SK-N-SH treated with all-trans-retinoic acid at 6 μM for 48 hours (cell line): ENCODE results near the gene FBXL16.

Source experiments
- ARNTL ChIP-seq: fragments of 450-650 bp; formaldehyde crosslinking; IDR thresholded peaks from 2 replicates; pipeline ENCODE4 v1.5.0; 2020; ENCODE audit warnings: low read depth, mild to moderate bottlenecking, moderate library complexity, borderline replicate concordance
- BACH2 ChIP-seq: fragments of 250-450 bp; sonication (Bioruptor Pico); IDR thresholded peaks from 2 replicates; pipeline ENCODE4 v1.9.0; 2021; ENCODE audit warnings: mild to moderate bottlenecking, borderline replicate concordance
- ESRRG ChIP-seq: fragments of 250-450 bp; sonication (Bioruptor Pico); IDR thresholded peaks from 2 replicates; pipeline ENCODE4 v1.6.1; 2021; ENCODE audit warnings: mild to moderate bottlenecking
- ISL1 ChIP-seq: fragments of 250-450 bp; sonication (Bioruptor Pico); IDR thresholded peaks from 2 replicates; pipeline ENCODE4 v2.1.2; 2022; ENCODE audit warnings: mild to moderate bottlenecking, moderate library complexity
- RARB ChIP-seq: fragments of 250-450 bp; sonication (Bioruptor Pico); IDR thresholded peaks from 2 replicates; pipeline ENCODE4 v1.8.0; 2021; ENCODE audit warnings: mild to moderate bottlenecking, moderate library complexity
- SNAI2 ChIP-seq: fragments of 250-450 bp; sonication (Bioruptor Pico); IDR thresholded peaks from 2 replicates; pipeline ENCODE4 v1.5.0; 2020; ENCODE audit warnings: mild to moderate bottlenecking, moderate library complexity
- TOX ChIP-seq: fragments of 250-450 bp; sonication (Bioruptor Pico); IDR thresholded peaks from 2 replicates; pipeline ENCODE4 v1.8.0; 2021; ENCODE audit warnings: mild to moderate bottlenecking, moderate library complexity, borderline replicate concordance
- ZC3H10 ChIP-seq: fragments of 250-450 bp; sonication (Bioruptor Pico); IDR thresholded peaks from 2 replicates; pipeline ENCODE4 v1.5.1; 2021; ENCODE audit warnings: mild to moderate bottlenecking, moderate library complexity
- ZFP30 ChIP-seq: fragments of 450-650 bp; formaldehyde crosslinking; IDR thresholded peaks from 2 replicates; pipeline ENCODE4 v1.5.0; 2022; ENCODE audit warnings: mild to moderate bottlenecking, moderate library complexity
- ZNF70 ChIP-seq: fragments of 450-650 bp; formaldehyde crosslinking; IDR thresholded peaks from 2 replicates; pipeline ENCODE4 v1.5.0; 2020; ENCODE audit warnings: mild to moderate bottlenecking, moderate library complexity
- ZNF8 ChIP-seq: fragments of 450-650 bp; formaldehyde crosslinking; IDR thresholded peaks from 2 replicates; pipeline ENCODE4 v1.5.0; 2020; ENCODE audit warnings: mild to moderate bottlenecking, moderate library complexity
- TF ChIP-seq, protein P1 (sequence below): fragments of 250-450 bp; sonication (Bioruptor Pico); IDR thresholded peaks from 2 replicates; pipeline ENCODE4 v1.5.0; 2020; ENCODE audit warnings: mild to moderate bottlenecking, moderate library complexity
- TF ChIP-seq, protein P2 (sequence below): fragments of 250-450 bp; sonication (Bioruptor Pico); IDR thresholded peaks from 2 replicates; pipeline ENCODE4 v1.8.0; 2020; ENCODE audit warnings: mild to moderate bottlenecking, moderate library complexity, borderline replicate concordance
- TF ChIP-seq, protein P3 (sequence below): fragments of 250-450 bp; sonication (Bioruptor Pico); IDR thresholded peaks from 2 replicates; pipeline ENCODE4 v1.8.0; 2021; ENCODE audit warnings: low read depth, mild to moderate bottlenecking, moderate library complexity, borderline replicate concordance

DNA sequence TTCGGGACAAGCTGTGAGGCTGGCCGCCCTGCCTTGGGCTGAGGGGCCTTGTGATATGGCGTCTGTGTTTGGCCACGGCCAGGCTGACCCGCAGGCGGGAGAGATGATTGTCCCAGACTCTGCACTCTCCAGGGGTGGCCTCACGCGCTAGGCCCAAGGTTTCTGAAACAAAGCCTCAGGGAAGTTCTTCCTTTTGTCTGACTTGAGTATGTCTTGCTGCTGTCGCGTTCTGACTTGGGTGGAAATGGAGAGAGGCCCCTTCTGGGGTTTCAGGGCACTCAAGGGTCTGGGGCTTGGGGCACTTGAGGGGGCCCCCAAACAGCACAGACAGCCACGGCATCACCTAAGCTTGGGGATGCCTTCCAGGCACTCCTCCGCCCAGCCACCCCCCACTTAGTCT lies 5.5 kb upstream of the FBXL16 start:
- TF ChIP-seq RARB (no peak), ZNF70 (CRISPR knock-in tag) (no peak), ZNF8 (CRISPR knock-in tag) (no peak), ZC3H10 (CRISPR knock-in tag) (no peak), TOX (CRISPR knock-in tag) (no peak), BACH2 (CRISPR knock-in tag) (no peak), SNAI2 (CRISPR knock-in tag) (no peak), ZFP30 (CRISPR knock-in tag) (no peak), ISL1 (CRISPR knock-in tag) (no peak), ARNTL (CRISPR knock-in tag) (no peak), ESRRG (CRISPR knock-in tag) (no peak)
- TF ChIP-seq, protein P1, sequence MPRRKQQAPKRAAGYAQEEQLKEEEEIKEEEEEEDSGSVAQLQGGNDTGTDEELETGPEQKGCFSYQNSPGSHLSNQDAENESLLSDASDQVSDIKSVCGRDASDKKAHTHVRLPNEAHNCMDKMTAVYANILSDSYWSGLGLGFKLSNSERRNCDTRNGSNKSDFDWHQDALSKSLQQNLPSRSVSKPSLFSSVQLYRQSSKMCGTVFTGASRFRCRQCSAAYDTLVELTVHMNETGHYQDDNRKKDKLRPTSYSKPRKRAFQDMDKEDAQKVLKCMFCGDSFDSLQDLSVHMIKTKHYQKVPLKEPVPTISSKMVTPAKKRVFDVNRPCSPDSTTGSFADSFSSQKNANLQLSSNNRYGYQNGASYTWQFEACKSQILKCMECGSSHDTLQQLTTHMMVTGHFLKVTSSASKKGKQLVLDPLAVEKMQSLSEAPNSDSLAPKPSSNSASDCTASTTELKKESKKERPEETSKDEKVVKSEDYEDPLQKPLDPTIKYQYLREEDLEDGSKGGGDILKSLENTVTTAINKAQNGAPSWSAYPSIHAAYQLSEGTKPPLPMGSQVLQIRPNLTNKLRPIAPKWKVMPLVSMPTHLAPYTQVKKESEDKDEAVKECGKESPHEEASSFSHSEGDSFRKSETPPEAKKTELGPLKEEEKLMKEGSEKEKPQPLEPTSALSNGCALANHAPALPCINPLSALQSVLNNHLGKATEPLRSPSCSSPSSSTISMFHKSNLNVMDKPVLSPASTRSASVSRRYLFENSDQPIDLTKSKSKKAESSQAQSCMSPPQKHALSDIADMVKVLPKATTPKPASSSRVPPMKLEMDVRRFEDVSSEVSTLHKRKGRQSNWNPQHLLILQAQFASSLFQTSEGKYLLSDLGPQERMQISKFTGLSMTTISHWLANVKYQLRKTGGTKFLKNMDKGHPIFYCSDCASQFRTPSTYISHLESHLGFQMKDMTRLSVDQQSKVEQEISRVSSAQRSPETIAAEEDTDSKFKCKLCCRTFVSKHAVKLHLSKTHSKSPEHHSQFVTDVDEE (CRISPR knock-in tag): no peak
- TF ChIP-seq, protein P2, sequence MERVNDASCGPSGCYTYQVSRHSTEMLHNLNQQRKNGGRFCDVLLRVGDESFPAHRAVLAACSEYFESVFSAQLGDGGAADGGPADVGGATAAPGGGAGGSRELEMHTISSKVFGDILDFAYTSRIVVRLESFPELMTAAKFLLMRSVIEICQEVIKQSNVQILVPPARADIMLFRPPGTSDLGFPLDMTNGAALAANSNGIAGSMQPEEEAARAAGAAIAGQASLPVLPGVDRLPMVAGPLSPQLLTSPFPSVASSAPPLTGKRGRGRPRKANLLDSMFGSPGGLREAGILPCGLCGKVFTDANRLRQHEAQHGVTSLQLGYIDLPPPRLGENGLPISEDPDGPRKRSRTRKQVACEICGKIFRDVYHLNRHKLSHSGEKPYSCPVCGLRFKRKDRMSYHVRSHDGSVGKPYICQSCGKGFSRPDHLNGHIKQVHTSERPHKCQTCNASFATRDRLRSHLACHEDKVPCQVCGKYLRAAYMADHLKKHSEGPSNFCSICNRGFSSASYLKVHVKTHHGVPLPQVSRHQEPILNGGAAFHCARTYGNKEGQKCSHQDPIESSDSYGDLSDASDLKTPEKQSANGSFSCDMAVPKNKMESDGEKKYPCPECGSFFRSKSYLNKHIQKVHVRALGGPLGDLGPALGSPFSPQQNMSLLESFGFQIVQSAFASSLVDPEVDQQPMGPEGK (CRISPR knock-in tag): no peak
- TF ChIP-seq, protein P3, sequence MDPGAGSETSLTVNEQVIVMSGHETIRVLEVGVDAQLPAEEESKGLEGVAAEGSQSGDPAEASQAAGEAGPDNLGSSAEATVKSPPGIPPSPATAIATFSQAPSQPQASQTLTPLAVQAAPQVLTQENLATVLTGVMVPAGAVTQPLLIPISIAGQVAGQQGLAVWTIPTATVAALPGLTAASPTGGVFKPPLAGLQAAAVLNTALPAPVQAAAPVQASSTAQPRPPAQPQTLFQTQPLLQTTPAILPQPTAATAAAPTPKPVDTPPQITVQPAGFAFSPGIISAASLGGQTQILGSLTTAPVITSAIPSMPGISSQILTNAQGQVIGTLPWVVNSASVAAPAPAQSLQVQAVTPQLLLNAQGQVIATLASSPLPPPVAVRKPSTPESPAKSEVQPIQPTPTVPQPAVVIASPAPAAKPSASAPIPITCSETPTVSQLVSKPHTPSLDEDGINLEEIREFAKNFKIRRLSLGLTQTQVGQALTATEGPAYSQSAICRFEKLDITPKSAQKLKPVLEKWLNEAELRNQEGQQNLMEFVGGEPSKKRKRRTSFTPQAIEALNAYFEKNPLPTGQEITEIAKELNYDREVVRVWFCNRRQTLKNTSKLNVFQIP (CRISPR knock-in tag): no peak
